HG03565 (cell line): Measurements from ENCODE around the gene FOSL2.

Experiments
- ATAC-seq: cut with Tn5 transposase; IDR thresholded peaks from one replicate; pipeline ENCODE4 v1.9.1; 2021; ENCODE audit warnings: mild to moderate bottlenecking, moderate library complexity; ENCODE audit not compliant: unreplicated experiment

Gene FOSL2

DNA sequence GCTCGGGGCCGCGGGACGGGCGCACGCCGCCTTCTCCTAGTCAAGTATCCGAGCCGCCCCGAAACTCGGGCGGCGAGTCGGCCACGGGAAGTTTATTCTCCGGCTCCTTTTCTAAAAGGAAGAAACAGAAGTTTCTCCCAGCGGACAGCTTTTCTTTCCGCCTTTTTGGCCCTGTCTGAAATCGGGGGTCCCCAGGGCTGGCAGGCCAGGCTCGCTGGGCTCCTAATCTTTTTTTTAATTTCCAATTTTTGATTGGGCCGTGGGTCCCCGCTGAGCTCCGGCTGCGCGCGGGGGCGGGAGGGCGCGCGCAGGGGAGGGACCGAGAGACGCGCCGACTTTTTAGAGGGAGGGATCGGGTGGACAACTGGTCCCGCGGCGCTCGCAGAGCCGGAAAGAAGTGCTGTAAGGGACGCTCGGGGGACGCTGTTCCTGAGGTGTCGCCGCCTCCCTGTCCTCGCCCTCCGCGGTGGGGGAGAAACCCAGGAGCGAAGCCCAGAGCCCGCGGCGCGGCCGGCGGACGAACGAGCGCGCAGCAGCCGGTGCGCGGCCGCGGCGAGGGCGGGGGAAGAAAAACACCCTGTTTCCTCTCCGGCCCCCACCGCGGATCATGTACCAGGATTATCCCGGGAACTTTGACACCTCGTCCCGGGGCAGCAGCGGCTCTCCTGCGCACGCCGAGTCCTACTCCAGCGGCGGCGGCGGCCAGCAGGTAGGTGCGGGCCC is 617 bp downstream of the FOSL2 start:
- no peak for ATAC-seq

DNA sequence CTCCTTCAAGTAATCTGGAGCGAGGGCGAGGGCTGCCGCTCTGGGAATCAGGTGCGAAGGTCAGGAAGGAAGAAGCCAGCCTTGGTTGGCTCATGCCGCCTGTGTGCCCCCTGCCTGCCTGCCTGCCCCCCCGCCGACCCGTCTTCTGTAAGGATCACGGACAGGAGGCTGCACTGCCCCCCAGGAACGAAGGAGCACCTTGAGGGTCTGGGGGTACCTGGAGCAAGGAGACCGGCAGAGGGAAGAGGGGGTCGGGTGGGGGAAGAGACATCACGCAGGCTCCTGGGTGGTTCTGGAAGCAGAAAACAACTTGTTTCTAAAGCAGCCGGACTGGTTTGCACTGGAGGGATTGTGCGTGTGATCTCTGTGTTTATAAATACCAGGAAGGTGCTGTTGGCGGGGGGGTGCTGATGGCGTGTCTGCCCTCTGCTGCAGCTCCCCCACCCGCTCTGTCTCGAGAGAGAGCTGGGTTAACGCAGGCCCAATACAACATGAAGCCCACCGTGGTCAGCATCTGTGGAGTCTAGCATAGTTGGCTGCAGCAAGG is 1.7 kb downstream of the FOSL2 start:
- no peak for ATAC-seq

DNA sequence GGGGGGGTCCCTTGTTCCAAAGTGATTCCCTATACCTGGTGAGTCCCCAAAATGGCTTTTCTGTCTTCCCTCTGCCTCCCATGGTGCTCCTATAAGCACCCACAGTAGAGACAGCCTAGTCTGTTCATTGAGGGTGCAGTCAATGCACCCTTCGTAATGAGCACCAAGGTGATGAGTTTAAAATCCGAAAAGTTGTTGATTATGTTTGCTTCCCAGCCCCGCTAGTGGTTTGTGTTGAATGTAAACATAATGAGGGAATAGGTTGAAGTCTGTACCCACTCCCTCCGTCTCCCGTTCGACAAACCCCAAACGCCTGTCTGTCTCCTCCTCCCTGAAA is 2.3 kb downstream of the FOSL2 start:
- no peak for ATAC-seq

DNA sequence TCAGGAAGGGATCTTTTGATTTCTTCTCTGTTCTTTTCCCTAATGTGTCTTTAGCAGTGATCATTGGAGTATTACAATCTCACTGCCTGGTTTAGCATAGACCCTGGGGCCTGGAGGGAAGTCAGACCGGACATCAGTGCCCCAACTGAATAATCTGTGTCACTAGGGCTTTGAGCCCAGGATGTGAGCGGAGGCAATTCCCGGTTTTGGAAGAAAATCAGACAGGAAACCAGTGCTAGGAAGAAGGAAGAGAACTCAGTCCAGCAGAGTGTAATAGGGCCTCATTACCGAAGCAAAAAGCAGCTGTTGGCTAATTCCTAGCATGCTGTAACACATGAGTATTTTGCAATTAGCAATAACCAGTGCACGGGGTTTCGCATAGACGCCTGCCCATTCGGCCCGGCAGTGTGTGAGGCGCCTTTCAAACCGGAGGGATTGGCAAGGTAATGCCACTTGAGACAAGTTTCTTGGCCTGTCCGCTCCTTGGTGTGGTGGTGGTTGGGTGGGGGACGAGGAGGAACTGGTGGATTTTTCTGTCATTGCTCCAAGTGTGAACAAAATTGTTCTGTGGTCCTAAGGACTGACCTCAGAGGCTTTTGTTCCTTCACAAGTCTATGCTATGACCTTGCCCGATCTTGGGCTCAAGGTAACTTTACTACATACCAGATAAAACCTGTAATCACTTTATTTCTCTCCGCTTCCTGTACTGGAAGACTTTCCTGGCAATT is 2.8 kb downstream of the FOSL2 start:
- no peak for ATAC-seq

DNA sequence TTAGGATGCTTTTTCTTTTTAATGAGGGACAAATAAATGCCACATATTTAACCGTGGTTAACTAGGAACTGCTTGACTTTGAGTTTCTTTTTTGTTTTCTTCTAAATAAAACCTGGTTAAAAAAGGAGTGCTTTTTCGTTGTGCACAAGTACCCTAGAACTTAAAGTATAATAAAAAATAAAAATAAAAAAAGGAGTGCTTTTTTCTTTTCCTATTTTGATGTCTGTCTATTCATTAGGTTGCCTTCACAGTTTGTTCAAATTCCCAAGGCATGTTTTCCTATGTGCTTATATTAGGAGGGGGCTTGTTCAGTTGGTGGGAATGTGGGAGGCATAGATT is 4.4 kb downstream of the FOSL2 start:
- ATAC-seq, result no peak

DNA sequence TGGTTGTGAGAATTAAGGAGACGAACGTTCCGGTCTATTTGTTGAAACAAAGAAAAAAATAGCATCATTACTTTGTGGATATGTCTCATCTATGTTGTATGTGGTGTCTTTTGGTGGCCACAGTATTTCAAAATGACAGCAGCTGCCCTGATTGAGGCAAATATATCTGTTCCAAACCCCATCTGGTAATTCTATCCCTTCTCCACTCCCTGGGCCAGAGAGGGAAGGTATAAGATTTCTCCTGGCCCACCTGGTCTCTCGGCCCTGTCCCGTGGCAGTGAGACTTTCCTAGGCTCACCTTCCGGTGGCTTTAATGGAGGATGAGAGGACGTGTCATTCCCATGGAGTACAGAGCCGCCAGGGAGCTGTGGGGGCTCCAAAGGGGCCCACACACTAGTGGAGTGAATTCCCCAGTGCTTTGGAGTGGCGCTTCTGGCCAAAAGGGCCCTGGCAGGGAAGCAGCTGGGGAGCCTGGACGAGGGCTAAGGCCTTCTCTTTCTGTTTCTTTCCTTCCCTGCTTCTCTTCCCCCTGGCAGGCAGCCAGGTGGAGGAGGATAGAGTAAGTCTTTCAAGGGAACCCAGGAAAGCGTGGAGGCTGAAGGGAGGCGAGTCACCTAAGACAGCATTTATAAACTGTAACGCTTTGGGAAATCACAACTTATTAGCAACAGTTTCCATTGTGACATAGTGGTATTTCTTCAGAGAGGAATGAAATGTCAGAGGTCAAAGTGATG is 5.6 kb downstream of the FOSL2 start:
- no peak for ATAC-seq

DNA sequence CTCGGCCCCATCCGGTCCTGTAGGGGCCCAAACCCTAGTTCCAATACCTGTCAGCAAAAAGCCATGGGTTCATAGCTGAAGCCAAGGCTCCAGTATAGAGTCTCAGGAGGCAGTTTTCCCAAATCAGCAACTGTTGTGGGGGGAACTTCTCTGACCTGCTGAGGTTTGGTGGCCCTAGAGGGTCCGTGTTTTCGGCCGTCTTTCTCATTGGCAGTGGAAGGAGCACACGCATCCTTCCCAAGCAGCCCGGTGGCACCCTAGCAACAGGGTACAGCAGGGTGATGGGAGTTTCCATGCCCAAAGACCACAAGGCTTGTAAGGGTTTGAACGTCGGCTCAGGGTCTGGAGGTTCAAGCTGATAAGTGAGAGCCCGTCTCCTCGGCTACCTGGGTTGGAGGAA is 6.6 kb downstream of the FOSL2 start:
- no peak for ATAC-seq

DNA sequence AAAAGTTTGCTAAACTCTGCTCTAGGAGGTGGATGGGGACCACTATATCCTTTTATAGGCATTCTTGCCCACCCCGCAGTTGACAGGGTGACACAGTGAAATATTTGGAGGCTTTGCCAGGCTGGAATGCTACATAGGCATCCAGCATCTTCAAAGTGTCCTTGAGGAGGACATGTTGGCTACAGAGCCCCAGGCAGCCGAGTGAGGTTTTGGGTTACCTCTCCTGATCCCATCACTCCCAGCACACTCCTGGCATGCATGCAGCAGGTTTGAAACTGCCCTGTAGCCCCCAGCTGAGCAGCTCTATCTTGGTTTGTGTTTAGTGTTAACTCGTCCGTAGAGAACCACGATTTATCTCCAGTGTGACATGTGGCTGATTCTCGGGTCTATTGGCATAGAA is 7.3 kb downstream of the FOSL2 start:
- no peak for ATAC-seq

DNA sequence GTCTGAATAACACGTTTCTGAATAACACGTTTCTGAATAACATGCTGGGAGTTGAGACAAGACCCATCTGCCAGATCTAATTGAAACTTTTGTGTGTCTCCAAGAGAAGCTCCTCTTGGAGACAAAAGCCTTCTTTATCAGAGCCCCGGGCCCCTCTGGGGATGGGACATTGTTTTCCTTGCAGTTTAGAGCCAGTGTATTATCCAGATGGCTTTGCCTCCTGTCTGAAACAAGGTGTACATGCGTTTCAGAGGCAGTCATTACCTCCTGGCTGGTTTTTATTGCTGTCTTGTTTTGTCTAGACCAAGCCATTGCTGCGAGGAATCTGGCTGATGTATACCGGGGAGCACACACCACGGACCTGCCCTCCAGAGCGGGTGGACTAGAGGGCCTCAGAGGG is 7.8 kb downstream of the FOSL2 start:
- no peak for ATAC-seq

DNA sequence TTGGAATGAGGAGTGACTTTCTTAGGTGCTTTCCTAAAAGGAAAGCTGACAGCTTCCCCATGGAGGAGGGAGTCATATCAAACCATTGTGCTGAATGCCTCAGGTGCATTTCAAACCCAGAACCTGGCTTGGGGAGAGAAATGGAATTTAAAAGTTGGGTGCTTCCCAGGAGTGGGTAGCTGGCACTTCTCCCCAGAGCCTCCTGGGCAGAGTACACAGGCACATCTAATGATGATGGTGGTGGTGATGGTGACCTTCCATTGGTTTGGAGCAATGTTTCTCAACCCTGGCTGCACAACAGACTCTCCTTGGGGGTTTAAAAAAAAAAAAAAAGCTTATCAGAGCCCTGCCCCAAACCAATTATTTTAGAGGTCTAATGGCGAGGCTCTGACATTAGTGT is 8.3 kb downstream of the FOSL2 start:
- no peak for ATAC-seq

DNA sequence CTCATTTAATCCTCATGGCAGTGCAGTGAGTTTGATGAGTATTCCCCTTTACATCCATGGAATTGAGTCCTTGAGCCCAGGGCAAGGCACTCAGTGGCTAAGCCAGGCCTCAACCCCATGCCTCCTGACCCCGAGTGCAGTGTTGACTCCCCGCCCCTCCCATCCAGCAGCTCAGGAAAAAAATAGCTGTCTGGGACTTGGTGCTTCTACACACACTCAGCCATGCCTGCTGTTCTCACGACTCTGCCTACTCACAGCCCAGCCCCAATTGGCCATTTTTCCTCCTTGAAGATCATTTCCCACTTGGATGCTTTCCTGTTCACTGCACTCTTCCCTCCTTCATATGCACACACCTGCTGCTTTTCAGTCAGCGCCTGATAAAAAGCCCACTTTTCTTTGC is 8.8 kb downstream of the FOSL2 start:
- no peak for ATAC-seq

DNA sequence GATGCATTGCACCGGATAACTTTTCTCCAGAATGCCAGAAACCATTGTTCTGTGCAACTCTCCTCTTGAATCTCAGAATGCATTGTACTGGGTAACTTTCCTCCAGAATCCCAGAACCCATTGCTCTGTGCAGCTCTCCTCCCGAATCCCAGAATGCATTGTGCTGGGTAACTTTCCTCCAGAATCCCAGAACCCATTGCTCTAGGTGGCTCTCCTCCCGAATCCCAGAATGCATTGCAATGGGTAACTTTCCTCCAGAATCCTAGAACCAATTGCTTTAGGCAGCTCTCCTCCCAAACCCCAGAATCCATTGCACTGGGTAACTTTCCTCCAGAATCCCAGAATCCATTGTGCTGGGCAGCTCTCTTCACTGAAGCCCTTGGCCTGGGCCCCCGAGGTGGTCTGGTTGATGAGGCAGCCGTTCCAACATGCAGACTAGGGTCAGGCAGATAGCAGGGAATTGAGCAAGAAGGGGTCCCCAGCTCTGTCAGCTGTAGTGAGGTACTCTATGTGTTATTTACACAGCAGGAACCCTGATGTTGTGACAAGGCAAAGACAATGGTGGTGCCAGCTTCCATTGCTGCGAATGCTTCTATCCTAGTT is 9.4 kb downstream of the FOSL2 start:
- ATAC-seq, result no peak

DNA sequence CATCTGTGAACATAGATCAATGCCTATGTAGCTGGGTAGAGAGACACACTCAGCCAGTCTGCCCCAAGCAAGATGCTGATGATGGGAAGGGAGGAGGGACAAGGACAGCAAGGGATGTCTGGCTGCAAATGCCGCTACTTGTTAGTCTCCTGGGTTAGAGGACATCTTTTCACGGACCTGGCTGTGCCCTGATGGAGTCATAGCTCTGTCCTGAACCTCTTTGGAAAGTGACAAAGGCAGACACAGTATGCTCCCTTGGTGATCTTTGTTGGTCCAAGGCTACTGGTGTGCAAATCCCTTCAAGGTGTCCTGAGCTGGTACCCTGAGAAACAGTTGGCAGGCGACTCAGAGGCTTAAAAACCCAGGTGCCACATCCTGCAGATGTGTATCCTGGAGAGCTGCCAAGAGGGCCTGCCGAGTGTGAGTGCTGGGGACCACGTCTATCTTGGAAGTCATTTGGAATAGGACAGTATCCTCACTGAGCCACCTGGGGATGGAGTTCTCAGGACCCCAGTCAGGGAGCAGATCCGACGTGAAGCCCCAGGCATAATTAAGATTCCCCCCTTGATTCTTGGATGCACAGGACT is 10.8 kb downstream of the FOSL2 start:
- no peak for ATAC-seq

DNA sequence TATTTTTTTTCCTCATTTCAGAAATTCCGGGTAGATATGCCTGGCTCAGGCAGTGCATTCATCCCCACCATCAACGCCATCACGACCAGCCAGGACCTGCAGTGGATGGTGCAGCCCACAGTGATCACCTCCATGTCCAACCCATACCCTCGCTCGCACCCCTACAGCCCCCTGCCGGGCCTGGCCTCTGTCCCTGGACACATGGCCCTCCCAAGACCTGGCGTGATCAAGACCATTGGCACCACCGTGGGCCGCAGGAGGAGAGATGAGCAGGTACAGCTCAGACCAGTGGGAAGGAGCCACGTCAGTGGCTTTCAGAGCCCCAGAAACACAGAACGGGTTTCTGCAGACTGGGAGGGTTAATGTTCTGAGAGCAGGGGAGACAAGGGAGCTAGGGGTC is 11.4 kb downstream of the FOSL2 start:
- no peak for ATAC-seq

DNA sequence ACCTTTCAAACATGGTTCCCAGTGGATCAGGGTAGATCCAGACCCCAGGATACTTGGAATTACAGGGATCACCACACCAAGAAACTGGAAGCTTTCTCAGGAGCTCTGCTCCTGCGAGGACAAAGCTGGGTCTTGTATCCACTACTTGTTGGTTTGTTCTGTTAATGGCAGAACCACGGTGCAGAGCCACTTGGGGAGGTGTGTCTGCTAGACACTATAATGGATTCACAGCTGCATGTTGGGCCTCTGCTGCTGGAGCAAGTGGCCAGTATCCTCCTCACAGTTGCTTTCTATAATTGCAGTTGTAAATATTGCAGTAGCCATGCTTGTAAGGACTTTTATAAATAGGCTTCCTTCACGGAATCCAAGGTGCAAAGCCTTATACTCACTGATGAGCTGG is 12.9 kb downstream of the FOSL2 start:
- no peak for ATAC-seq

DNA sequence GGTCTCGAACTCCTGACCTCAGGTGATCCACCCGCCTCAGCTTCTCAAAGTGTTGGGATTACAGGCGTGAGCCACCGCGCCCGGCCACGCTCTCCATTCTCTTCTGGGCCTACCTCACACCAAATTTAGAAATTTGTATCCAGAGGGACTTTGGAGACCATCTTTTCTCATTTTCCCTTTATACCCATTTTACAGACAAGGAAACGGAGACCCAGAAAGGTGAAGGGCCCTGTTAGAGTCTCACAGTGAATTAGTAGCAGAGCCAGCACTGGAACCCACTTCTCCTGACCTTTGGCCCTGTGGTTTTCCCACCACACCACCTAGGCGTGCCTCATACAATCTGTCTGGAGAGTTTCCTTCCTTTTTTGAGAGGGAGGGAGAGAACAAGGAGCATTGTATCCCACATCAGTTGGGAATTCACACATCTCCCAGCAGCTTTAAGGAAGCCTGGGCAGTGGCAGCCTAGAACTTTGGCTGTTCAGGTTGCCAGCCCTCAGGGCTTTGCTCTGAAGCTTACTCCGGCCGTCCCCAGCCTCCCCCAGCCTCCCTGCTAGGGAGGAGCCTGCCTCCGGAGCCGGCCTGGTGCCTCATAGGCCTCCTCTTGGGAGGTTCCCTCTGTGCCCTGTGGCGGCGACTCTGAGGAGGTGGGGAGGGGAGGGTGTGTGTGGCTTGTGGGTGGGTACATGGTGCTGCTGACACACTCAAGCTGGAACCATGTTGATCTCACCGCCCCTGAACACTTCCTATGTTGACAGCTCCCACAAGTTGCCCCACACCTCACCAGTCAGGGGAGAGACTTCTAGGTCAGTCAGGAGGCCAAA is 13.8 kb downstream of the FOSL2 start:
- ATAC-seq, result no peak

DNA sequence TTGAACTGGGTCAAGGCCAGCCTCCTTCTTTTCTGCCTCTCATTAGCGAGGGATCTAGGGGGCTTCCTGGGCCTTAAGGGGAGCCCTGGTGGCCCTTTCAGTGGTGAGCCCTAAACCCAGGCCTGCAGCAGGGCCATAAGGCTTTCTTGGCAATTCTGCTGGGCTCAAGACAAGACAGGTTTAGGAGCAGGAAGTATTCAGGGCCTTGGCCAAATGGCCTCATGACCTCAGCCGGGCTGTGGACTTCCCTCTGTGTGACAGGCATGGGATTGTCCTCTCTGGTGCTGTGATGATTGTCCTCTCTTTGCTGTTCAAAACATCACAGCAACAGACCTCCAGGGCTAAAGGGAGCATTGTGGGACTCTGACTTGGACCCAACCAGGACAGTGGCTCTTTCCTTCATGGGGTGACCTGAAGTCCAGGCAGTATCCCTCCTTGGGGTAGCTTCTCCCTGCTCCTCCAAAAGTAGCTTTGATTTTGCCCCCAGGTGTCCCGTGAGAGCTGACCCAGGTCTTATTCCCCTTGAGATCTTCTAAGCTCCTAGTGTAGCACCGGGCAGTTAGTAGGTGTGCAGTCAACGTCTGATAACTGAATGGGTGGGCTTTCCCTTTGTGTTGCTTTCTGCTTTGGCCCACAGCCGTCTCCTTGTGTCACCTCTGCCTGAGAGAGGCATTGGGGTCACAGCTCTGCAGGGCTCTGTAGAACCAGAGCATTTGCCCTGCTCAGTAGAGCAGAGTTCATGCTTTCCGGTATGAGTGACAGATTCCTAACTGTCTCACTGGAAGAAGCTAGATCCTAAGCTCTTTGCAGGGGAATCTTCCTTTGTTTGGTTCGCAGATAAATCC is 14.7 kb downstream of the FOSL2 start:
- no peak for ATAC-seq

DNA sequence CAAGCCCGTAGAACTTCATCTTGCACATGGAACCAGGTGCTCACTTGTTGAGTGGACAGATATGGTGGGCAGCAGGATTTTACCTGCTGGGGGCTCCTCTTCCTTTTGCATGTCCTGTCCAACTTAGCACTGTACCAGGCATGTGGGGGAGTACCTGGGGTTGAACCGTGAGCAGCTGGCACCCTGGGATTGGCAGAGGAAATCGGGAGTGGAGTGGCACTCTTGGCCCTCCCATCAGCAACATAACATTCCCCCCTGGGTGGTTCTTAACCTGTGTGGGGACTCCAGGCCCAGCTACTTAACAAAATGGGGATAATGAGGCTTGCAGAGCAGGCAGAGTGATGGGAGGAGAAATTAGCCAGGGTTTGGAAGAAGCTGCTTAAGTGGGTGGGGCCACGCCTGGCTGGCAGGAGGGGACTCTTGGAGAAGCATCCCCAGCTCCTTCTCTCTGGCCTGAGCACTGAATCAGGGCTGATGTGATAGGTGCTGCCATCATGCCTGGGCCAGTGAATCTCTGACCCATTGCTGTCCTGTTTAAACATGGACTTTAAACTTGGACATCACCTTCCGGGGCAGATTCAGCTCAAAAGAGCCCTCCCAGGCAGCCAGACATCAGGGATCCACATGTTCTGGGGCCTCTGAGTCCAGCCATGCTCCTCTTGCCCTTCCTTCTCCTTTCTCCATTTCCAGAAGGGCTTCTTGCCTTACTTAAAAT is 15.5 kb downstream of the FOSL2 start:
- no peak for ATAC-seq
